Measurements from ENCODE around the gene DRAP1.

- no peak for TF ChIP-seq ZNF274 (IDR thresholded peaks at IDR 0.05; ENCODE audit: low read depth, low read length)
- no peak for TF ChIP-seq SUZ12 (IDR thresholded peaks at IDR 0.05; ENCODE audit: extremely low read depth, insufficient read depth, insufficient read length)
- no peak for TF ChIP-seq YY1 (IDR thresholded peaks at IDR 0.05; ENCODE audit: insufficient read depth, insufficient read length)
Measured at GRCh38 chr11:65912845-65913244, 6.4 kb upstream of the DRAP1 start.
